MM.1S (cell line): ENCODE results near the gene WNT9B.

ENCODE experiments used
- DNase-seq: peaks from one replicate; pipeline ENCODE4 v3.0.0-alpha.2; 2015
- H2AFZ ChIP-seq: fragments of 300-600 bp; sonication (generic); 2 replicates; pipeline ENCODE4 v1.6.0; 2016; ENCODE audit warnings: antibody characterized with exemption, low read length
- H3F3A ChIP-seq: fragments of 300-600 bp; sonication (generic); 2 replicates; pipeline ENCODE4 v1.6.1; 2016; ENCODE audit warnings: mild to moderate bottlenecking, antibody characterized with exemption, low read length, moderate library complexity, mixed read lengths; ENCODE audit not compliant: insufficient read depth
- H3K27ac ChIP-seq: fragments of 300-600 bp; sonication (generic); 2 replicates; pipeline ENCODE4 v1.5.1; 2016; ENCODE audit warnings: mild to moderate bottlenecking, low read length
- H3K27me3 ChIP-seq: fragments of 300-600 bp; sonication (generic); replicated peaks from 2 replicates; pipeline ENCODE4 v1.6.0; 2016; ENCODE audit warnings: low read length; ENCODE audit not compliant: insufficient read depth
- H3K36me3 ChIP-seq: fragments of 300-600 bp; sonication (generic); replicated peaks from 2 replicates; pipeline ENCODE4 v1.6.1; 2016; ENCODE audit warnings: mild to moderate bottlenecking, low read length, mixed read lengths; ENCODE audit not compliant: insufficient read depth
- H3K4me1 ChIP-seq: fragments of 300-600 bp; sonication (generic); 2 replicates; pipeline ENCODE4 v1.6.1; 2016; ENCODE audit warnings: low read length, mixed read lengths
- H3K4me2 ChIP-seq: fragments of 300-600 bp; sonication (generic); 2 replicates; pipeline ENCODE4 v1.6.0; 2016; ENCODE audit warnings: low read depth, low read length
- H3K4me3 ChIP-seq: fragments of 300-600 bp; sonication (generic); 2 replicates; pipeline ENCODE4 v1.5.1; 2016; ENCODE audit warnings: low read length, mixed read lengths
- H3K79me2 ChIP-seq: fragments of 300-600 bp; sonication (generic); 2 replicates; pipeline ENCODE4 v1.6.1; 2016; ENCODE audit warnings: mixed run types, low read length, mixed read lengths
- H3K9ac ChIP-seq: fragments of 300-600 bp; sonication (generic); 2 replicates; pipeline ENCODE4 v1.6.1; 2016; ENCODE audit warnings: low read length, mixed read lengths
- H3K9me2 ChIP-seq: fragments of 300-600 bp; sonication (generic); replicated peaks from 2 replicates; pipeline ENCODE4 v1.6.1; 2016; ENCODE audit warnings: mild to moderate bottlenecking, low read length, mixed read lengths; ENCODE audit not compliant: insufficient read depth
- H3K9me3 ChIP-seq: fragments of 300-600 bp; sonication (generic); replicated peaks from 2 replicates; pipeline ENCODE4 v1.6.1; 2016; ENCODE audit warnings: mild to moderate bottlenecking, low read length, mixed read lengths; ENCODE audit not compliant: insufficient read depth
- H4K20me1 ChIP-seq: fragments of 300-600 bp; sonication (generic); 2 replicates; pipeline ENCODE4 v1.6.1; 2016; ENCODE audit warnings: mild to moderate bottlenecking, low read length, moderate library complexity, mixed read lengths; ENCODE audit not compliant: insufficient read depth
- EZH2 ChIP-seq: fragments of 300-600 bp; sonication (generic); optimal IDR thresholded peaks from 2 replicates; pipeline ENCODE3; 2017; ENCODE audit warnings: low read depth, mild to moderate bottlenecking, antibody characterized with exemption, low read length, mixed read lengths
- EZH2phosphoT487 ChIP-seq: fragments of 300-600 bp; sonication (generic); IDR thresholded peaks from 2 replicates; pipeline ENCODE4 v1.6.1; 2018; ENCODE audit warnings: antibody characterized with exemption, low read length
- TF ChIP-seq, protein P1 (sequence below): fragments of 300-600 bp; sonication (generic); IDR thresholded peaks from 2 replicates; pipeline ENCODE4 v1.5.1; 2016; ENCODE audit warnings: antibody characterized with exemption, low read length, mixed read lengths

Gene WNT9B

DNA sequence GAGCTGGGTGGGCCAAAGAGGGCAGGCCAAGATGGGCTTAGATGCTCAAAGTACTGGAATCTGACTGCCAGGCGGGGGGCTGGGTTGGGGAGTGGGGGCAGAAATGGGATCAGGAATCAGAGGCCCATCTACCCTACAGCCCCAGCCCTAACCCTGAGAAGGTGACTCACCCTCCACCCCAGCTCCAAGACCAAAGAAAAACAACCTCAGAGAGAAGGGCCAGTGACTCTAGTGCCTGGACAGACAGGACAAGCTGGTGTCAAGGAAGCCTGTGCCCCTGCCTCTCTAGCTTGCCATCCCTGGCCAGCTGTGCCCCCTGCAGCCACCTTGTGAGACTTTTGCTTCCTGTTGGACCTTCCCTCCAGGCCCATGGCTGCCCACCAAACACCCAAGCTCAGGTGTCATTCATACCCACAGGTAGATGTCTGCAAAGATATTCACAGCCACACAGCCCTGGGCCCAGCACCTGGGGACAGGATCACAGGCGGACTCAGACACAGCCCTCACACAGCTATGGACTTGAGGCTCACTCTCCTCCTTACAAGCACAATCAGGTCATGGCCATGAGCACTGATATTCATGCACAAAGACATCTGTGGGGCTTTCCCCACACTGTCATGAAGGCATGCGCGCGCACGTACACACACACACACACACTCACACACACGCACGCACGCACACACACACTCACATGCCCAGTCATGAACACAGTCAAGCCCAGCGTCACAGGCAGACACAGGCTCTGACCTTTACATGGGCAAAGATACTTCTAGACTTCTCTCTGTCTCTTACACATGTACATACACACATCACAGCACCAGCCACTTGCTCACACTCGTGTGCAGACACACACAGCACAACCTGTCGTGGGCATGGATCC is 35.7 kb upstream of the WNT9B start:
- no peaks in the 10 kb centered on the region for H3K9me3 ChIP-seq
- no peaks in the 10 kb centered on the region for H3K9me2 ChIP-seq
- no peak overlapping the region for H3K4me3 ChIP-seq
- TF ChIP-seq, protein P1, sequence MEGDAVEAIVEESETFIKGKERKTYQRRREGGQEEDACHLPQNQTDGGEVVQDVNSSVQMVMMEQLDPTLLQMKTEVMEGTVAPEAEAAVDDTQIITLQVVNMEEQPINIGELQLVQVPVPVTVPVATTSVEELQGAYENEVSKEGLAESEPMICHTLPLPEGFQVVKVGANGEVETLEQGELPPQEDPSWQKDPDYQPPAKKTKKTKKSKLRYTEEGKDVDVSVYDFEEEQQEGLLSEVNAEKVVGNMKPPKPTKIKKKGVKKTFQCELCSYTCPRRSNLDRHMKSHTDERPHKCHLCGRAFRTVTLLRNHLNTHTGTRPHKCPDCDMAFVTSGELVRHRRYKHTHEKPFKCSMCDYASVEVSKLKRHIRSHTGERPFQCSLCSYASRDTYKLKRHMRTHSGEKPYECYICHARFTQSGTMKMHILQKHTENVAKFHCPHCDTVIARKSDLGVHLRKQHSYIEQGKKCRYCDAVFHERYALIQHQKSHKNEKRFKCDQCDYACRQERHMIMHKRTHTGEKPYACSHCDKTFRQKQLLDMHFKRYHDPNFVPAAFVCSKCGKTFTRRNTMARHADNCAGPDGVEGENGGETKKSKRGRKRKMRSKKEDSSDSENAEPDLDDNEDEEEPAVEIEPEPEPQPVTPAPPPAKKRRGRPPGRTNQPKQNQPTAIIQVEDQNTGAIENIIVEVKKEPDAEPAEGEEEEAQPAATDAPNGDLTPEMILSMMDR, result no peak
- TF ChIP-seq EZH2 (no peak), EZH2phosphoT487 (no peak)
- no peaks in the 10 kb centered on the region for H4K20me1 ChIP-seq
- no peaks in the 10 kb centered on the region for H3K4me1 ChIP-seq
- no peak overlapping the region for H3K9ac ChIP-seq
- H3K36me3 ChIP-seq, result no peaks in the 10 kb centered on the region
- DNase-seq, result no peak
- H3K27ac ChIP-seq, result no peak overlapping the region
- no peak overlapping the region for H3K4me2 ChIP-seq
- H3F3A ChIP-seq, result no peaks in the 10 kb centered on the region
- peaks cover 70% of the 10 kb centered on the region for H3K27me3 ChIP-seq
- H3K79me2 ChIP-seq, result no peaks in the 10 kb centered on the region
- no peak overlapping the region for H2AFZ ChIP-seq

DNA sequence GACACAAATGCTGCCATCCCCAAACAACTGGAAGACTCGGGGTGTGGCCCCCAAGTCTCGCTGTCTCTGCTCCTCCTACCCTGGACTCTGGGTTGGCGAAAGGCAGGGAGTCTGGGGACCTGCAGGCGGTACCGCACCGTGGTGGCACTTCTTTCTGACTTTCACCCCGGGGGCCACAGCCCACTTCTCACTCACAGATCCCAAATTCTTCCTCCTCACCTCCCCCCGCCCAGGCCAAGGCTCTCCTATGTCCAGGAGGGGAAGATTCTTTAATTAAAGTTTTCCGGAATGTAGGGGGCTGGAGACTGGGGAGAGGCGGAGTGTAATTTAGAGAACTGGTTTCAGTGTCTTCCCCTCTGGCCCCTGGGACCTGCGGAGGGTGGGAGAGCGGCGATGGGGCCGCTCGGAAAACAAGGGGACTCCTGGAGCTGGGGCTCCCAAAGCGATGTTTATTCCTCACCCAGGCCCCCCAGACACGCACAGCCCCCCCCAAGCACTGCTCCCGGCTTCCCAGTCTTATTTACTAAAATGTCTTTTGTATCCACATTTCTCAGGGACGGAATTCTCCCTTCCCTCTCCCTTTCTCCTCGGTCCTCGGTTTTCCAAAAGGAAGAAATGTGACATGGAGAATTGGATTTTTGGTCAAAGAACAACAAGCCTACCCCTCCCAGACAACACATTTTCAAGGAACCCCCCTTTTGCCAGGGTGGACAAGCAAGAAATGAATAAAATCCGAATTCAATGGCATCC is 34.1 kb upstream of the WNT9B start:
- H3K36me3 ChIP-seq, result no peaks in the 10 kb centered on the region
- TF ChIP-seq EZH2 (no peak), EZH2phosphoT487 (no peak)
- TF ChIP-seq, protein P1, result no peak
- H3F3A ChIP-seq, result no peaks in the 10 kb centered on the region
- H4K20me1 ChIP-seq, result no peaks in the 10 kb centered on the region
- no peak for DNase-seq
- no peak overlapping the region for H3K9ac ChIP-seq
- H3K27ac ChIP-seq, result no peak overlapping the region
- H3K9me2 ChIP-seq, result no peaks in the 10 kb centered on the region
- no peak overlapping the region for H3K4me2 ChIP-seq
- no peaks in the 10 kb centered on the region for H3K4me1 ChIP-seq
- no peaks in the 10 kb centered on the region for H3K9me3 ChIP-seq
- H3K27me3 ChIP-seq, result peaks cover 79% of the 10 kb centered on the region
- no peak overlapping the region for H3K4me3 ChIP-seq
- no peak overlapping the region for H2AFZ ChIP-seq
- H3K79me2 ChIP-seq, result no peaks in the 10 kb centered on the region

DNA sequence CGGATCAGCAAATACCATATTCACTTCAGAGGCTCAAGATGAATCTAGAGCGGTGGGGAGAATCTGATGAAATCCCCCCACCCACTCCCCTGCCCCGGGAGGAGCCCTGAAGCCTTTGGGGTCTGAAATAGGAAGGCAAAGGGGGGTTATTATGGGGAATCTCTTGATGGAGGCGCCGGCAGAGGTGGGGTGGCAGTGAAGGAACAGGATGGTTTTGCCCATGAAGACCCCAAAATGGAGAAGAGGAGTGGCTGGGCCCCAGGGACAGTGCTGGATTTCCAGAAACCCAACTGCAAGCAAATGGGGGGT is 33.5 kb upstream of the WNT9B start:
- no peaks in the 10 kb centered on the region for H3K79me2 ChIP-seq
- no peak overlapping the region for H2AFZ ChIP-seq
- H3K4me2 ChIP-seq, result no peak overlapping the region
- H3K27me3 ChIP-seq, result peaks cover 78% of the 10 kb centered on the region
- no peaks in the 10 kb centered on the region for H3K9me3 ChIP-seq
- no peak overlapping the region for H3K27ac ChIP-seq
- no peaks in the 10 kb centered on the region for H3K9me2 ChIP-seq
- H3K4me3 ChIP-seq, result no peak overlapping the region
- TF ChIP-seq, protein P1, result no peak
- TF ChIP-seq EZH2phosphoT487 (no peak), EZH2 (no peak)
- no peaks in the 10 kb centered on the region for H3K36me3 ChIP-seq
- H3K4me1 ChIP-seq, result no peaks in the 10 kb centered on the region
- DNase-seq, result no peak
- H3F3A ChIP-seq, result no peaks in the 10 kb centered on the region
- H4K20me1 ChIP-seq, result no peaks in the 10 kb centered on the region
- no peak overlapping the region for H3K9ac ChIP-seq
